ENCODE measurements around the gene ACSBG1. TPM values are rescaled to one million over a fixed set of nuclear protein-coding genes. Genes with fewer than 3 reads are reported as not detected.

The ACSBG1 gene
- total RNA-seq, 1 donor from 2014 or later, result 0.07 TPM

DNA sequence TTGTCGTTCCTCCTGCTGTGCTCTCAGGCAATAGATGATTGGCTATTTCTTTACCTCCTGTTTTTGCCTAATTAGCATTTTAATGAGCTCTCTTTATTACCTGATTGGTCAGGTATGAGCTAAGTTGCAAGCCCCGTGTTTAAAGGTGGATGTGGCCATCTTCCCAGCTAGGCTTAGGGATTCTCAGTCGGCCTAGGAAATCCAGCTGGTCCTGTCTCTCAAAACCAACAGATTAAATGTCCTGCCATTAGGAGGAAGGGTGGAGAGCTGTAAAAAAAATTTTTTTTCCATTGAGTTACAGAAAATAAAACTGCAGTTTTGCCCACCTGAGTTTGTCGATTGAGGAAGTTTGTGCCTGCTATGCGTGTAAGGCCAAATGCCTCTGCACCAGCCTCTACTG lies 5.4 kb upstream of the ACSBG1 start:
- CTCF ChIA-PET, result interaction anchor here (0.8 to 4.2 kb wide), 12 partner anchors 22 to 329 kb away, joined by 3 to 48 read pairs (median 7); partner anchors contain the start of gene CIB2
- intact Hi-C loops (cut with micrococcal nuclease), result loop anchor here (2.0 kb wide), 2 partner anchors 239 to 281 kb away; no protein-coding TSS in a partner anchor

DNA sequence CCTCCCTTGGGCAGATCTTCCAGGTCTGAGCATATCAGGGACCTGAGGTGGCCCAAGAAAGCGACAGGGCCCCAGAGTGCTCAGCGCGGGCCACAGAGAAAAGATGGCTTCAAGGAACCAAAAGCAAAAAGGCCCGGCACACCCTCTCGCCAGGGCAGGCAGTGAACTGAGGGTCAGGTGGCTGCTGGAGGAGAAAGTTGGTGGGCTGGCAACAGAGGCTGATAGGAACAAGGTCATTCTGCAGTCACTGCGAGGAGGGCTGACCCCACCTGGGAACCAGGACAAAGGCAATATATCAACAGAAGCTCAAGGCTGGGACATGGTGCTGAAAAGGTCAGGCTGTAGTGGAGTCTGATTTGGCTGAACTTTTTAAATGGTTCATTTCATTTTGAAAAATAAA lies 2.8 kb upstream of the ACSBG1 start:
- peaks cover 2% of the 10 kb centered on the region for H3K4me1 Mint-ChIP-seq
- no peaks in the 10 kb centered on the region for H3K36me3 Mint-ChIP-seq (ENCODE audit: low read depth)
- ChIA-PET CTCF (interaction anchor here (1.0 kb wide), 1 partner anchor 41 kb away, joined by 3 read pairs; no protein-coding TSS in a partner anchor), POLR2A (no interaction called here)
- ATAC-seq (ENCODE audit: low read depth), result no peak
- intact Hi-C loops (cut with micrococcal nuclease), result no loop called here
- H3K9me3 Mint-ChIP-seq, result no peaks in the 10 kb centered on the region
- DNase-seq, result no peak
- no peak overlapping the region for H3K27ac Mint-ChIP-seq
- TF ChIP-seq, protein P1, sequence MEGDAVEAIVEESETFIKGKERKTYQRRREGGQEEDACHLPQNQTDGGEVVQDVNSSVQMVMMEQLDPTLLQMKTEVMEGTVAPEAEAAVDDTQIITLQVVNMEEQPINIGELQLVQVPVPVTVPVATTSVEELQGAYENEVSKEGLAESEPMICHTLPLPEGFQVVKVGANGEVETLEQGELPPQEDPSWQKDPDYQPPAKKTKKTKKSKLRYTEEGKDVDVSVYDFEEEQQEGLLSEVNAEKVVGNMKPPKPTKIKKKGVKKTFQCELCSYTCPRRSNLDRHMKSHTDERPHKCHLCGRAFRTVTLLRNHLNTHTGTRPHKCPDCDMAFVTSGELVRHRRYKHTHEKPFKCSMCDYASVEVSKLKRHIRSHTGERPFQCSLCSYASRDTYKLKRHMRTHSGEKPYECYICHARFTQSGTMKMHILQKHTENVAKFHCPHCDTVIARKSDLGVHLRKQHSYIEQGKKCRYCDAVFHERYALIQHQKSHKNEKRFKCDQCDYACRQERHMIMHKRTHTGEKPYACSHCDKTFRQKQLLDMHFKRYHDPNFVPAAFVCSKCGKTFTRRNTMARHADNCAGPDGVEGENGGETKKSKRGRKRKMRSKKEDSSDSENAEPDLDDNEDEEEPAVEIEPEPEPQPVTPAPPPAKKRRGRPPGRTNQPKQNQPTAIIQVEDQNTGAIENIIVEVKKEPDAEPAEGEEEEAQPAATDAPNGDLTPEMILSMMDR (IDR thresholded peaks at IDR 0.05), result no peak
- no peak overlapping the region for H3K4me3 Mint-ChIP-seq
- peaks cover 13% of the 10 kb centered on the region for H3K27me3 Mint-ChIP-seq

More for the DNA sequence above, 5.4 kb upstream of the ACSBG1 start:
- H3K27me3 Mint-ChIP-seq, result peaks cover 5% of the 10 kb centered on the region
- H3K4me1 Mint-ChIP-seq, result peaks cover 2% of the 10 kb centered on the region
- TF ChIP-seq, protein P1 (IDR thresholded peaks at IDR 0.05), result no peak
- no peaks in the 10 kb centered on the region for H3K9me3 Mint-ChIP-seq
- H3K4me3 Mint-ChIP-seq, result no peak overlapping the region
- POLR2A ChIA-PET, result no interaction called here
- DNase-seq, result no peak
- no peak overlapping the region for H3K27ac Mint-ChIP-seq
- ATAC-seq (ENCODE audit: low read depth), result no peak
- H3K36me3 Mint-ChIP-seq (ENCODE audit: low read depth), result no peaks in the 10 kb centered on the region

DNA sequence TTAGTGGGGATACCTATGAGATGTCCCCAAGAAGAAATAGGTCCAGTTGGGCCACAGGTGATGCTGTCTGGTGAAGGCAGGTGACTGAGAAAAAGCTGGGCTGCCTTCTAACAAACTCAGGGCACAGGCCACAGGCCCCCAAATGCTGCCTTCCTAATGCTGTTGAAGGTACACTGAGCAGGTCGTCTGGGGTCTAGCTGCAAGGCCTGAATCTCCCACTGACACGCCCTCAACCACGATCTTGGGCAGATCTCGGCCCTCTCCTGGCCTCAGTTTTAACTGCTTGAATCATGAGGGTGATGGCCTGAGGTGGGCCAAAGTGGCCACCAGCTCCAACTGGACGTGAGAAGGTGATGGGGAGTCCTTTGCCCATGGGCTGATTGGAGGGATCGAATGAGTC lies 2.1 kb upstream of the ACSBG1 start:
- Mint-ChIP-seq H3K4me3 (no peak overlapping the region), H3K27ac (no peak overlapping the region), H3K4me1 (peaks cover 2% of the 10 kb centered on the region), H3K36me3 (ENCODE audit: low read depth) (no peaks in the 10 kb centered on the region), H3K9me3 (no peaks in the 10 kb centered on the region), H3K27me3 (peaks cover 13% of the 10 kb centered on the region)
- ChIA-PET CTCF (interaction anchor here (0.9 to 1.0 kb wide), 2 partner anchors 41 to 128 kb away, joined by 3 read pairs; no protein-coding TSS in a partner anchor), POLR2A (no interaction called here)
- no peak for ATAC-seq (ENCODE audit: low read depth)
- intact Hi-C loops (cut with micrococcal nuclease), result no loop called here
- TF ChIP-seq, protein P1 (IDR thresholded peaks at IDR 0.05), result no peak
- no peak for DNase-seq

DNA sequence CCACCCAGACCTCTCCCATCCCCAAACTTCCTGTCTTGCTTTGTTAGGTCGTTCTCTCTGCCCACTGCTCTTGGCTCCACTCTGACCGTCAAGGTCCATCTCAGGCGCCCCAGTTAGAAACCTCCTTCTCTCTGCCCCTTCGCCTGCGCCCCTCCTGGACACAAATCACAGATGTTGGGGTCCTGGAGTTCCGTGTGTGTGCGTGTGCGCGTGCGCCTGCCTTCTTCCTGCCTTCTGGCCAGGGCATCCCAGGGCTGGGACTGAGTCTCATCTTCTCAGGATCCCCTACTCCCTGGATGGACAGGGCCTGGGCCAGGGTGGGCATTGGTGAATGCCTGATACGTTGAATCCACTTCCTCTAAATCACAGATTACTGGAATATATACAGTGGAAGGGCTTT lies 869 bp downstream of the ACSBG1 start:
- DNase-seq (no peak), ATAC-seq (ENCODE audit: low read depth) (no peak)
- Mint-ChIP-seq H3K9me3 (no peaks in the 10 kb centered on the region), H3K27ac (no peak overlapping the region), H3K4me1 (no peaks in the 10 kb centered on the region), H3K36me3 (ENCODE audit: low read depth) (no peaks in the 10 kb centered on the region), H3K27me3 (peaks cover 15% of the 10 kb centered on the region), H3K4me3 (no peak overlapping the region)
- POLR2A ChIA-PET, result no interaction called here
- intact Hi-C loops (cut with micrococcal nuclease), result no loop called here
- TF ChIP-seq, protein P1 (IDR thresholded peaks at IDR 0.05), result no peak
- CTCF ChIA-PET, result no interaction called here

DNA sequence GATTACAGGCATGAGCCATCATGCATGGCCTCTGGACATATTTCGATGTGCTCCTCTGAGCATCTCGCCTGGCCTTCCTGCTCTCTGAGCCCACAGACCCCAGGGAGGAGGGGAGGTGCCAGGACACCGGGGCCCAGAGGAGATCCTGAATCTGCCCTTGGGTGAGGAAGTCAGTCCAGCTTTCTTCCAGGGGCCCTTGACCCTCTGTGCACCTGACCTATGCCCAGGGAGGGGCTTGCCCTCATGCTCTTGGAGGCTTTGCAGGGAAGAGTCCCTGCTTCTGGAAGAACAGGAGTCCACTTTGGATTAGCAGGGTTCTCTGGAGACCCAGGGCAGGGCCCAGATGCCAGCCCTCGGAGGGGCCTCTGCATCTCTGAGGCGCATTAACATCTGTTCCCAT lies 1.4 kb downstream of the ACSBG1 start:
- peaks cover 15% of the 10 kb centered on the region for H3K27me3 Mint-ChIP-seq
- no peaks in the 10 kb centered on the region for H3K4me1 Mint-ChIP-seq
- H3K9me3 Mint-ChIP-seq, result no peaks in the 10 kb centered on the region
- intact Hi-C loops (cut with micrococcal nuclease), result no loop called here
- DNase-seq, result no peak
- ChIA-PET POLR2A (no interaction called here), CTCF (interaction anchor here (2.3 kb wide), 1 partner anchor 9 kb away, joined by 5 read pairs; no protein-coding TSS in a partner anchor)
- ATAC-seq (ENCODE audit: low read depth), result no peak
- H3K36me3 Mint-ChIP-seq (ENCODE audit: low read depth), result no peaks in the 10 kb centered on the region
- no peak overlapping the region for H3K27ac Mint-ChIP-seq
- no peak overlapping the region for H3K4me3 Mint-ChIP-seq
- TF ChIP-seq, protein P1 (IDR thresholded peaks at IDR 0.05), result no peak

Data from activated B cell treated with CpG ODN at 0.5 μM for 24 hours (primary cell).